CD4-positive, alpha-beta T cell treated with Interleukin-15 for 1 hour (primary cell): ENCODE measurements around the gene NCOR1.
"Not testable (repeated sequence)": the region's sequence is repeated elsewhere in the genome, so short reads cannot be mapped to it uniquely, and the experiment has no call there.

Experiments used
- DNase-seq: peaks from one replicate; pipeline ENCODE4 v3.0.0-alpha.2; 2020

The NCOR1 gene

DNA sequence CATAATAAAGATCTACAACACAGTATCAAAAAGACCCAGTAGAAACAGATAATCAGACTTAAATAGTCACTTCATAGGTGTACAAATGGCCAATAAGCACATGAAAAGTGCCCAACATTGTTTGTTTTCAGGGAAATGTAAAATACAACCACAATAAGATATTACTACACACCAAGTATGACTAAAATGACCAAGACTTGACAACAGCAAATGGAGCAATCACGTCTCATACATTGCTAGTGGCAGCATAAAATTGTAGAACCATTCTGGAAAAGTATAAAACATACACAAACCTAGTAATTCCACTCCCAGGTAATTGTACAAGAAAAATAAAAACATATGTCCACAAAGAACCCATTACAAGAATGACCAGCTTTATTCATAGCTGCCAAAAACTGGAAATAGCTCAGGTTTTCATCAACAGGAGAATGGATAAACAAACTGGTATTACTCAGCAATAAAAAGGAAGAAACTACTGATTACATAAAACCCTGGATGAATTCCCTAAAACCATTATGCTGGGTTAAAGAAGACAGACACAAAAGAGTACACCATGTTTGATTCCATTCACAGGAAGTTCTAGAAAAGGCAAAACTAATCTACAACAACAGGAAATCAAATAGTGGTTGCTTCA is 130.2 kb downstream of the NCOR1 start:
- no peak for DNase-seq

DNA sequence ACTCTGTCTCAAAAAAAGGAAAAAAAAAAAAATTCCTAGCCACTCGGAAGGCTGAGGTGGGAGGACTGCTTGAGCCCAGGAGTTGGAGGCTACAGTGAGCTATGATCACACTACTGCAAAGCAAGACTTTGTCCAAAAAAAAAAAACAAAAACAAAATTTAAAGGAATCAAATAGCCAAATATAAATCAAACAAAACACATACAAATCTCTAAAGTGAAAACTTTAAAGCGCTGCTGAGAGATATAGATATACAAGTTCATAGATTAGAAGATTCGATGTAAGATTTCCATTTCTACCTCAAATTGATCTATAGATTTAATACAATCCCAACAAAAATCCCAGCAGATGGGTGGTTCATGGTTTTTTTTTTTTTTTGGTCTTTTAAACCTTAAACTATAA is 132.1 kb downstream of the NCOR1 start:
- DNase-seq = no peak

DNA sequence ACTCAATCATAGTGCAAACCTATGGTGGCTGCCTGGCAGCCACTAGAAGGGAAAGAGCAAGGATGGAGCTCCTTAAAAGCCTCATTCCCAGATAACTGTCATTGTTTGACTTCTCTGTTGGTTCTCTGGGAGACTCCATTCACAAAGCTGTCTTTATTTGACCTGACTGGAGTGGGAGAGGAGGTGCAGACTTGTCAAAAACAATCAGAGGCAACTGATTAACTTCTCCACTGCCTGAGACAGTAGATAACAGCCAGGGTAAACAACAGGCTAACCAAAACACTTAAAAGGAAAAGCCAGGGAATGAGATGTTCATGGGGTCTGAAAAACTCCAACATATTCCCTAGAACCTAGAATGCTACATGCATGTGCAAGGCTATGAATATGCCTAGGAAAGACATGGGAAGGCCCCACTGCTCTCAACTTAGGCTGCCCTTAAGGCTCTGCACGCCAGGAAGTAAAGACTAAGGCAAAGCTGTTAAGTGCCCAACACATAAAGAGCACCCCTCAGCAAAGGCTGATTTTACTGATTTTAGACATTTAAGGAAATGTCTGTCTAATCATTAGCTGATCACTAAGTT is 133.7 kb downstream of the NCOR1 start:
- no peak for DNase-seq

DNA sequence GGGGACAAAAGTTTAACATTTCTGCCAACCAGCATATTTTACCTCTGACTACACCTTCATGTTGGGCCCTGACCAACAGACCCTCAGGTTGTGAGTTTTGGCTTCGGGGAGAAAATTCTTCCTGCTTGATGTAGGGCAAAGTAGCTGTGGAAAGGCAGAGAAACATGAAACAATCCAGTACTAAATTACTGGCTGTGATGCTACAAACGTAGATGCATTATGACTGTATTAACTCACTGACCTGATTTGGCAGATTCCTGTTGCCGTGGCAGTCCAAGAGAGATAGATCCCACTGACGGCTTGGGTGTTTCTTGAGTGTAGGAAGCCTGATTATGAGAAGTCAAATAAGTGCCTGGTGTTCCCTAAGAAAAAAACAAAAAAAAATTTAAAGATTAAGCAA is 135.0 kb downstream of the NCOR1 start:
- DNase-seq = no peak

DNA sequence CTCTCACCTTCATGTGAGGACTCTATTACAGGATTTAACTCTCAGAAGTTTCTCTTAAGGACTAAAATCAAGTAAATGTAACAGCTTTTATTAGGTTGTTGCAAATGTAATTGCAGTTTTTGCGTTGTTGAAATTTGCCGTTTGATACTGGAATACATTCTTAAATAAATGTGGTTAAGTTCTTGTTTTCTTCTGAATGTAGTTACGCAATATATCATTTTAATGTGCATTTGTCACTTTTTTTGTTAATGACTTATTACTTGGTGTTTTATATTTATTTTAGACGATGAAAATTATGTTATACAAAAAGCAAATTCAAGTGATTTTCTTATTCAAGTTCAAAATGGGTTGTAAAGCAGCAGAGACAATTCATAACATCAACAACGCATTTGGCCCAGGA is 139.4 kb downstream of the NCOR1 start:
- no peak for DNase-seq

DNA sequence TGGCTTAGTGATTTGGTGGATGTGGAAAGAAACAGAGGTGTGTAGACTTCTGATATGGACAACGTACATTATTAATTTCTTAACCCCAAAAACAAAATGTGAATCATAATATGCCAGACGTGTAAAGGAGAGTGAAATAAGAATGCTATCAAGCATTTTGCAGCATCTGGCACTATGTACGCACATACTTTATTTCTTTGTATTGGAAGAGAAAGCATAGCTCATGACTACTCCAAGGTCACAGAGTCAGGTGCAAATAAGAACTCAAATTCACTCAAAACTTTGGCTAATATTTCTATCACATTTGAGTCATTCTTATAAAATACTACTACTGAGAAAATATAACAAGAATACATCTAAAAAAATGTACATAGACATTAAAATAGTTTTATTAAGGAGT is 140.9 kb downstream of the NCOR1 start:
- DNase-seq = no peak

DNA sequence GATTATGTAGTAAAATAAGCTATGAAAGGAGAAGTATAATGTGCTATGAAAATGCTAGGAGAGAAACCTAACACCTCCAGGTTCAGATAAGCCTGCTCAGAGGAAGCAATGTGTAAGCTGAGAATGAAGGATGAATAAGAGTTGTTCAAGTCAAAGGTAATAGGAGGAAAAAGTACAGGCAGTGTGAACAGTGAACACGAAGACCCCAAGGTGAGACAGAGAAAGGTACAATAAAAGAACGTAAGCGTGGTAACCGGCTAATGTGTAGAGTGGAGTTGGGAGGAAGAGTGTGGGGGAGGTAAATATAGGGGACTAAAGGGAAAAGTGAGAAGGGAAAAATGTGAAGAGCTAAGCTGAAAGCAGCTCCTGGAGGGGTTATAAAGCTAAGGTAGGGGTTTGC is 141.5 kb downstream of the NCOR1 start:
- no peak for DNase-seq

DNA sequence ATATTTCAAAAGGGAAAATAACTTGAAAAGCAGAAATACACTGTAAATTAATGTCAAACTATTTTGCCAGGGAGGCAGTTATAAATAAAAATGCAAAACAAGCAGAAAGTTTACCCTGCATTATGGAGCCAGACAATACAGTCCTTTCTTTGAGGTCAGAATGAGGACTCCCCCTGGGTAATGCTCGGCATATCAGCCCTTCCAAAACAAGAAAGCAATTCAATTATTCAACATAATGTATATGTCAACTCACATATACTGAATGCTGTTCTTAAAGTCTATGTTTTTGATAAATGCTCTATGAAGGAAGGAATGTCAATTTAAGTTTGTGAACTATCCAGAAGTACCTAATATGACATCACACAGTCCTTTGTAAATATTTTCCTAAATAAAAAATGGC is 143.3 kb downstream of the NCOR1 start:
- DNase-seq = no peak

DNA sequence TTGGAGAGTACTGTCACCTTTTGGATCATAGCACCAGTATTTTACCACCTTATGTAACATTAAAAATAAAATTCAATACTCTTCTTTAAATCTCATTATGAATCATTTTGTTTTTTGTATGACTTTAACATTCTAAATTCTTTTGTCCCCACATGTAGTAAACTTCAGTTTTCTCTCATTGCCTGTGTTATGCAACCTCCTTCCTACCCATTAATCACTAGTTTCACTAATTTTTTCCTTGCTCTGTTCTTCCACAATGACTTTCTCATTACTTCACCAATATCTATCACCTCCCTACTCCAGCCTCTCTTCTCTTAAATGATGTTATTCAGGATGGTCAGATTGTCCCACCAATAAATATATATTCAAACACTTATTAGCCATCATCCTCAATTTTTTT is 147.0 kb downstream of the NCOR1 start:
- DNase-seq = no peak

DNA sequence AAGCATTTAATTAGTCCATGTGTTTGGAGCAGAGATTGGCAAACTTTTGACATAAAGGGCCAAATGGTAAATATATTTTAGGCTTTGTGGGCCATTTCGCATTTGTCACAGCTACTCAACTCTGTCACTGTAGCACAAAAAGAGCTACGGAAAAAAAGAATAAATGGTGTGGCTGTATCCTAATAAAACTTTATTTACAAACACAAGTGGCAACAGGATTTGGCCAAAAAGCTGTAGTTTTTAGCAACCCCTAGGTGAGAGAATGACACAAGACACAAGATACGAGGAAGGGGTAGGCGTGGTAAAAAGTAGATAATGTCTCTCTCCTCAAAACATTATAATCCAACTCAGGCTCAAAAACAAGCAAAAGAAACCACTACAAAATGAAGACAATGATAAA is 149.2 kb downstream of the NCOR1 start:
- no peak for DNase-seq

DNA sequence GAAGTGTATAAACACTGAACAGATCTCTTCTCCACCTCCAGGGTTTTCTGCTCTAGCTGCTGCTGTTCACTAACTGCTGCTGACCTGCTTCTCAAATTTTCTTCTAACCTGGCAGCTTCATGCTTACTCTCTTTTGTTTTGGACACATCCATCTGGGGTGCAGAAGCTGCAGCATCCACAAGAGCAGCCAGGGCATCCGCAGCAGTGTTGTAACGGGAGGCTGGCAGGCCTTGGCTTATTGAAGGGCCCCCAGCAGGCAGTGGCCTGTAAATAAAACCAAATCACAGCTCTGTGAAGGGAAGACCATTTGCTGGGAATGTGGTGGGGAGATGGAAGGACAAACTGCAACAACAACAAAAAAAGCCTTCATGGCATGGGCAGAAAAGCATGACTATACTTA is 153.7 kb downstream of the NCOR1 start:
- no peak for DNase-seq

DNA sequence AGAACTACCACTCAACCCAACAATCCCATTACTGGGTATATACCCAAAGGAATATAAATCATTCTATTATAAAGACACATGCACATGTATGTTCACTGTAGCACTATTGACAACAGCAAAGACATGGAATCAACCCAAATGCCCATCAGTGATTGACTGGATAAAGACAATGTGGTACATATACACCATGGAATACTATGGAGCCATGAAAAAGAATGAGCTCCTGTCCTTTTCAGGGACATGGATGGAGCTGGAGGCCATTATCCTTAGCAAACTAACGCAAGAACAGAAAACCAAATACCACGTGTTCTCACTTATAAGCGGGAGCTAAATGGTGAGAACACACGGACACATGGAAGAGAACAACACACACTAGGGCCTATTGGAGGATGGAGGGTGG is 160.2 kb downstream of the NCOR1 start:
- not testable (repeated sequence) for DNase-seq

DNA sequence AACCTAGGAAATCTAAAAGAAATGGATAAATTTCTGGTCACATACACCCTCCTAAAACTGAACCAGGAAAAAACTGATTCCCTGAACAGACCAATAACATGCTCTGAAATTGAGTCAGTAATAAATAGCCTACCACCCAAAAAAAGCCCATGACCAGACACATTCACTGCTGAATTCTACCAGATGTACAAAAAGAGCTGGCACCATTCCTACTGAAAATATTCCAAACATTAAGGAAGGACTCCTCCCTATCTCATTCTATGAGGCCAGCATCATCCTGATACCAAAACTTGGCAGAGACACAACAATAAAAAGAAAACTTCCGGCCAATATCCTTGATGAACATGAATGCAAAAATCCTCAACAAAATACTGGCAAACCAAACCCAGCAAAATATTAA is 162.8 kb downstream of the NCOR1 start:
- no peak for DNase-seq

DNA sequence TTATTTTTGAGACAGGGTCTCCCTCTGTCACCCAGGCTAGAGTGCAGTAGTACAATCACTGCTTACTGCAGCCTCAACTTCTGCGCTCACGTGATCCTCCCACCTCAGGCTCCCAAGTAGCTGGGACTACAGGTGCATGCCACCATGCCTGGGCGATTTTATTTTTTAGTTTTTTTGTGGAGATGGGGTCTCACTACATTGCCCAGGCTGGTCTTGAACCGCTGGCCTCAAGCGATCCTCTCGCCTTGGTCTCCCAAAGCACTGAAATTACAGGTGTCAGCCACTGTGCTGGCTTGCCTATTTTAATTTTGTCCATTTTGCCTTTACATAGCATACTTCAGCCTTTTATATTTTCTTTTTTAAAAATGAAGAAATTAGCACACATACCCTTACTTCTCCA is 164.5 kb downstream of the NCOR1 start:
- DNase-seq = no peak

DNA sequence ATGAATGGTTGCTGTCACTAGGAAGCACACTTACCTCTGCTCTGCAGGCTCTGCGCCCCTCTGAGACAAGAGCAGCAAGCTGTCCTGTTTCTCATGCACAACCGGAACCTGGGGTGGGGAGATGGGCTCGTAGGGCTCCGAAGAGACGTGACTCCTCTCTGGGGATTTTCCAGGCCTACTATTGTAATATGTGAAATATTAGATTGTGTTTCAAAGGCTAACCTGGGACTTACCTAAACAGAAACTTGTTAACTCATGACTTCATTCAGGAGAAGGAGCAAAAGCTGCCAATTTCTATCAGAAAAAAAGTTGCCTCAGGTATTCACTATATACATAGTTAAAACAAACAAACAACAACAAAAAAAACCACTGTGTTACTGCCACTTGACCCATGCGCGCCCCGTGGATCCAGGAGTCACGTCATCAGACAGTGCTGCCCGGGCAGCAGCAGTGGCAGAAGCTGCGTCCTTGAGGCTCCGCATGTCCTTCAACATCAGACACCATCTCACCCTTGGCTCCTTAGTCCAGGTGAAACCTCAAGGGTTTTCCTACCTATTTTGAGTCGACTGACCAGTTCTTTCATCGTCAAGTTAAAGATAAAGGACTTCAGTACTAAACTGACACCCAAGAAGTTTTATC is 166.4 kb downstream of the NCOR1 start:
- no peak for DNase-seq

DNA sequence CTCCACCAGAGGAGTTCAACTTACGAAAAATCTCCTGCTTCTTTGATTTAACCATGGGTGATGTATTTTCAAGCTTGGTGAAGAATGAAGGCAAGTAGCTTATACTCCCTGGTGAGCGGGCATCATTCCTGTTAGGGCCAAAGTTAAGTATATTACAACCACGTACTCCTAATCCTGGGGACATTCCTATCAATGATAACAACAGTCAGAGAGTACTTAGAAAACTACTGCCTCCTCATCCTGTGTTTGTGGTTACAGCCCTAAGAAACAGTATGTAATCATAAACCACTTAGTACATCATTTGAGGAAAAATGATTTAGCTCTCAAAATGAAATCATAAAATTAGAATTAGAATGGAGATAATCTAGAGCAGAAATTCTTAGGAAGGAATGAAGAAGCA is 168.4 kb downstream of the NCOR1 start:
- no peak for DNase-seq

DNA sequence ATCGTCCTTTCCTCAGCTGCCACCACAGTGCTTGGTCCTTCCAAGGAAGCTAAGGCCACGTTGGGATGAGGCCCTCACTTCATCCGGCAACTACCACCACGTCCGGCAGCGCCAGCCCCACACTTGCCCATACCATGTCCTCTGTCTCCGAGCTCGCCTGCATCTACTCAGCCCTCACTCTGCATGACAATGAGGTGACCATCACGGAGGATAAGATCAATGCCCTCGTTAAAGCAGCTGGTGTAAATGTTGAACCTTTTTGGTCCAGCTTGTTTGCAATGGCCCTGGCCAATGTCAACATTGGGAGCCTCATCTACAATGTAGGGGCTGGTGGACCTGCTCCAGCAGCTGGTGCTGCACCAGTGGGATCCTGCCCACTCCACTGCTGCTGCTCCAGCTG is 170.8 kb downstream of the NCOR1 start:
- DNase-seq = no peak

DNA sequence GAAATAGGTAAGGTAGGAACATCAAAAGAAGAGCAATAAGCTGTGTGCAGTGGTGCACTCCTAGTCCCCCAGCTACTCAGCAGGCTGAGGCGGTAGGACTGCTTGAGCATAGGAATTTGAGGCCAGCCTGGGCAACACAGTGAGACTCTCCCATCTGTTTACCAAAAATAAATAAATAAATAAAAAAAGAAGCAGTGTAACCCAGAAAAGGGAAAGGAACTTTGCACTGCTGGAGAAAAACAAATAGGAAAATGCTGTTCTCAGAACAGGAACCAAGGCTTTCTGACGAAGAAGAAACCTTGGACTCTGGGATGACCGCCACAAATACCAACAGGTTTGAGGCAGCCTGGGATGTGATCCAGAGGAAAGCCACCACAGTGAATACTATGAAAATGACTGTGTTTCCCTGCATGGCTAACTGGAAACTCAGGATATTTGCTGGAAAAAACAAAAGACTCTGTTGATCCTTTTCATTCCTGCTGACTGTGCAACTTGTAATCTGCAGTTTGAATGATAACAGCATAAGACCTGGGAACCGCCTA is 174.6 kb downstream of the NCOR1 start:
- DNase-seq = no peak

DNA sequence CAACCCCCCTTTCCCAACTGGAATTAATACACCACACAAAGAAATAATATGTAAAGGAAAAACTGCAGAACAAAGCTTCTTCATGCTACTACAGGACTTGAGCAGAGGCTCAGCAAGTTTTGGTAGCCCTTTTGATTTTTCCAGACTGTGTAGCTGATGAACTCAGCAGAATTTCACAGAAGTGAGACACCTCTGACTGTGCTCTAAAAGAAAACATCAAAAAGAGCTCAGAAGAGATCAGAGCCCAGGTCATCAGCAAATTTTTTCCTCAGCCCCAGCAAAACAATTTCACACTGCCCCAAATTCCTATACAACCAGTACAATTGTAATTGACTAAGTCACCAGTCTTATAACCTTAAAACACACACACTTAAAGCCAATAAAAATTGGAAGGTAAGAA is 177.7 kb downstream of the NCOR1 start:
- no peak for DNase-seq

DNA sequence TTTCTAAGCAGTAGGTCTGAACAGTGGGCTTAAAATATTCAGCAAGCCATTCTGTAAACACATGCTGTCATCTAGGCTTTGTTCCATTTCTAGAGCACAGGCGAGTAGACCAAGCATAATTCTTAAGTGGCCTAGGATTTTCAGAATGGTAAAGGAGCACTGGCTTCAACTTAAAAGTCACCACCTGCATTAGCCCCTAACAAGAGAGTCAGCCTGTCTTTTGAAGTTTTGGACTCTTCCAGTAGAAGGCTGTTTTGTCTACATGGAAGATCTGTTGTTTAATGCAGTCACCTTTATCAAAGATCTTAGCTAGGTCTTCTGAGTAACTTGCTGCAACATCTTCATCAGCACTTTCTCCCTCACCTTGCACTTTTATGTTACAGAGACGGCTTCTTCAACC is 179.1 kb downstream of the NCOR1 start:
- no peak for DNase-seq

DNA sequence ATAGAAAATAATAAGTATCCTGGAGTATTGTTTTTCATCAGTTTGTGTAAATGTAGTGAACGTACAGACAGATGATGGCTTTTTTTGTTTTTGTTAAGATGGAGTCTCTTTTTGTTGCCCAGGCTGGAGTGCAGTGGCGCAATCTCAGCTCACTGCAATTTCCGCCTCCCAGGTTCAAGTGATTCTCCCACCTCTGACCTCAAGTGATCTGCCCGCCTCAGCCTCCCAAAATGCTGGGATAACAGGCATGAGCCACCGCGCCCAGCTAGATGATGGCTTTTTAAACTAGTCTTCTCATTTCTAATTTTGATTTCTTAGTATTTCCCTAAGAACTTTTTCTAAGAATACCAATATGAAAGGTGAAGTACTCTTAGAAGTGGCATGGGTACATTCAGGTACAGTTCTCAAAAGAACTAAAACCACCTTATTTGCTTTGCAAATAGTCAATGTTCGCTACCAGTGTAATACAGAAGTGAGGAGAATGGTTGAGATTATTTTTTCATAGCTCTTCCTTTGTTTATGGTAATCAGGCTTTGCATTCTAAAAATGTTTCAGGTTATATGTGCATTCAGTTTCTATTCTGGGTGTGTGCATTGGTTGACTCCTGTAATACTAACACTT is 181.5 kb downstream of the NCOR1 start:
- no peak for DNase-seq

DNA sequence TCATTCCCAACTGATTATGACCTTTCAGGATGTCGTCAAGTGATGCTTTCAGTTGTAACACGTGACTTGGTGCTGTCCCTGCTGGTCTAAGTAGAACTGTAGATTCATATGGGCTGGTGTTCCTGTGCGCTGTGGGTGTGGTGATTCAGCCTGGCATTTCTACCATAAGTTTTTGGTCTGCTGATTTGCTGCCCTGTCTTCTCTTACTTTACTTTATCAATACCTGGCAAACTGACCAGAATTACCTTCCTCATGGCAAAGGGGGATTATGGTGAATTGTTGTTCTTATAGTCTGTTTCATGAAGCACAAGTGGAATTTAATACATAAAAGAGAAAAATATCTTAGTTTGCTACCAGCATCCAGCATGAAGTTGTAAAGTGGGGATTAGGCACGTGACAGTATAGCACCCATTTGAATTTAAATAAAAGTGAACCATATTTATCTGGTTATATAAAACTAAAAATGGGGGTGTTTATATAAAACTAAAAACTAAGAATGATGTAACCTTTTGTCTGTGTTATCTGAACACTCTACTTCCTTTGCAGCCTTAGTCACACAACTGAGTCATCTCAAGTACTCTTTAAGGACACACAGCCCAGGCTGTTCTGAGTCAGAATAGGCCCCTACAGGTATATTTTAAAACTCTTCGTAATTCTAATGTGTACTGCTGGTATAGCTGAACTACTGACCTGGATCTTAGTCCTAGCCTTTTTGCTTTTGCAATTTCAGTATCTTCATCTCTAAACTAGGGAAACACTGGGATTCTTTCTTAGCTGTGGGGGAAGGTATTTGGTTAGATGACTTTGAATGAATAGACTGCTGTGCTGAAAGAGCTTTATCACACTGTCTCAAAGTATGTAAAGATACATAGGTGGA is 187.4 kb downstream of the NCOR1 start:
- no peak for DNase-seq

DNA sequence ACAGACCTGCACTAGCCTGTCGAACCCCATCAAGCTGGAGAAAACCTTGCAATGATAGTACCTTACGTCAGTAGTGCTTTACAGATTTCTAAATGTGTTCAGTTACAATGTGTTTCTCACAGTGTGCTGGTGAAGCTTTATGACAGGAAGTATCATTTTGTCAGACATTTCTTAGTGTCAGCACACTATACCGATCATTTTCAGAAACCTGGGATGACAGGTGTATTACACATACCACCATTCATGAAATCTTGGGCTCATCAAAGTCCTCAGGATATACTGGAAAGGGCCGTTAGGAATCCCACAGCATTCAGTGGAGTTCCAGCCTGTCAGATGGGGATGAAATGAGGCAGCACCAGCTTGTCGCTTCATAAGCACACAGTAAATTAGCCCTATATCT is 188.4 kb downstream of the NCOR1 start:
- DNase-seq = no peak
